NCI-H2107 (cell line): Measurements from ENCODE around the gene TSPAN9.

Experiments
- DNase-seq: peaks from one replicate; lab custom pipeline; 2025; lab: John Stamatoyannopoulos, UW

The TSPAN9 gene

DNA sequence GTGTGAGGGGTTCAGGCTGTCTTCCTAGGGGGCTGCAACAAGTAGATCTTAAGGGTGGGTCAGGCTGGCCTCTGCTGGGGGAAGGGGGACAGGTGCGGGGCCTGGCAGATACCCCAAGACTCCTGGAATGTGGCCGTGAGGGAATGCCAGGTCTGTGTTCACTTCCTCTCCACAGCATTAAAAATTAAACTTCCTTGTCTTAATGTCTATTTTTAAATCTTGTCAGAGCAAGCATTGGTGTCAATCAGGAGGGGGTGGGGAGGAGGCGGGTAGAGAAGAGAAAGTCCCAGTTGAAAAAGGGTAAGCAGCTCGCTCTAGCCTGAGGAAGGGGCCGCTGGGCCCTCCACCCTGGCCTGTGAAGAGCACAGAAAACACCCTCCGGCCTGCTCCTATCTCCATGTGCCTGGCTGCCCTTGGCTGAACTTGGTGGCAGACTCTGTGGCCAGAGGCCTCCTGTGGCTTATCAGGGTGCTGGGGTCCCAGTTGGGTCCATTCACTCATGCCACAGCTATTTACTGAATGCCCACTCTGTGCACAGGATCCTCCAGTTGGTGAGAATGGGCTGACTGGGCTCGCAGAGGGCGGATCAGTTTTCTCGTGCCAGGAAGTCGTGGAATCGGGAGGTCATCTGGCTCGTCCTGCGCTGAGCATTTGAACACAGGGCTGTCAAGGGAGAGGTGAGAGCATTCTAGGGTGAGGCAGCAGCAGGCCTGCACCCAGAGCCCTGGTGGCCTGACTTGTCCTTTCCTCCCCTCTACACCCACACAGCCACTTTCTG lies 128.8 kb downstream of the TSPAN9 start:
- no peak for DNase-seq

DNA sequence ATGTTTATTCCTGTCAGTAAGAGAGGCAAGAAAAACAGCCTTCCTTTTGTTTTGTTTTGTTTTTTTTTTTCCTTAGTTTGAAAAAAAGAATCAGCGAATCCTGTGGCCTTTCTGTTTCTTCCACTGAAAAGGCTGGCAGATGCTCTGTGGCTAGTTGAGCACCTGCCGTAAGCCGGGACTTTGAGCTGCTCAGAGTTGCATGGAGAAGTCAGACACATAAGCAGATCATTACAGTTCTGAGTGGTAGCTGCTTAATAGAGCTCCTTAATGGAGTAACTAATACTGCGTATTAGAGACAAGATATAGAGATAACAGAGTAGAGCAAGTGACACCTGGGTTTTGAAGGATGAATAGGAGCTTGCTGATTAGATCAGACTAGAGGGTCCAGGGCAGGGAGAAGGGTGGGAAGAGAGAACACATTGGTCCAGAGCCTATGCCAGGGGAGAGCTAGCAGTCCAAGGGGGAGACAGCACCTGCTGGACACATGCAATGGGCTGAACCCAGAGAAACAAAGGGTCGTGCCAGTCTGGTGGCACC lies 129.4 kb downstream of the TSPAN9 start:
- no peak for DNase-seq

DNA sequence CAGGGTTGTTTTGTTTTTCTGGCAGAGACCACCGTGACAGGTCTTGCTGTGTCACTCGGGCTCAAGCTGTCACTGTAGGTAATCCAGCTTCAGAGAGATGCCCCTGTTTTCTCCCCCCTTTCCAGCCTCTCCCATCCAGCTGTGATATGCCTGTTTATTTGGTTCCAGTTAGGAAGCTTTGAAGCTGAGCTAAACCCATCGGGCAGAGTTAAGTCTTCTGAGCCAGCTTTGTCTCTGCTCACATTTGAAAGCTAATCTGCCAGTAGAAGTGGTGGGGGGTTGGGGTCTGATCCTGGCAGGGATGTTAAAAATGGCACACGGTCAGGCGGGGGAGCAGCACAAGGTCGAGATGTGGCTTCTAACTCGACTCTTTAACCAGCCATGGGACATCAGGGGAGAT lies 130.0 kb downstream of the TSPAN9 start:
- no peak for DNase-seq

- DNase-seq: no peak
Observed at GRCh38 chr12:3207858-3208257, 130.7 kb downstream of the TSPAN9 start.

DNA sequence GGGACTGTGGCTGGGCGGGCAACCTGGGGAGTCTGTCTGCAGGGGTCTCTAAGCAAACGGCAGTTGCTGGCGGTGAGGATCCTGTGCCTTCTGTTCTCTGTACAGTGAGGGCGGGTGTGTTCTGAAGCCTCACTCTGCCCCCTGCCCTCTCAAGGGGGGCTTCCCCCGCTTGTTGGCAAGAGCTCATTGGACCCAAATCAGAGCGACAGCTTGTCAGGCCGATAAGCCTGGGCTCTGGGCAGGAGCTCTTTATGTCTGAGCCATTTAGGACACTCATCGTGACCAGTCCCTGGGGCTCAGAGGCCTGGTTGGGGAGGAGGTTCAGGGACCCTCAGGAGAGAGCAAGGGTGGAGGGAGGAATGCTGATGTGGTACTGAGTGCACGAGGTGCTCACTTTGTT lies 136.0 kb downstream of the TSPAN9 start:
- no peak for DNase-seq

- DNase-seq: no peak
Observed at GRCh38 chr12:3213768-3214167, 136.6 kb downstream of the TSPAN9 start.

DNA sequence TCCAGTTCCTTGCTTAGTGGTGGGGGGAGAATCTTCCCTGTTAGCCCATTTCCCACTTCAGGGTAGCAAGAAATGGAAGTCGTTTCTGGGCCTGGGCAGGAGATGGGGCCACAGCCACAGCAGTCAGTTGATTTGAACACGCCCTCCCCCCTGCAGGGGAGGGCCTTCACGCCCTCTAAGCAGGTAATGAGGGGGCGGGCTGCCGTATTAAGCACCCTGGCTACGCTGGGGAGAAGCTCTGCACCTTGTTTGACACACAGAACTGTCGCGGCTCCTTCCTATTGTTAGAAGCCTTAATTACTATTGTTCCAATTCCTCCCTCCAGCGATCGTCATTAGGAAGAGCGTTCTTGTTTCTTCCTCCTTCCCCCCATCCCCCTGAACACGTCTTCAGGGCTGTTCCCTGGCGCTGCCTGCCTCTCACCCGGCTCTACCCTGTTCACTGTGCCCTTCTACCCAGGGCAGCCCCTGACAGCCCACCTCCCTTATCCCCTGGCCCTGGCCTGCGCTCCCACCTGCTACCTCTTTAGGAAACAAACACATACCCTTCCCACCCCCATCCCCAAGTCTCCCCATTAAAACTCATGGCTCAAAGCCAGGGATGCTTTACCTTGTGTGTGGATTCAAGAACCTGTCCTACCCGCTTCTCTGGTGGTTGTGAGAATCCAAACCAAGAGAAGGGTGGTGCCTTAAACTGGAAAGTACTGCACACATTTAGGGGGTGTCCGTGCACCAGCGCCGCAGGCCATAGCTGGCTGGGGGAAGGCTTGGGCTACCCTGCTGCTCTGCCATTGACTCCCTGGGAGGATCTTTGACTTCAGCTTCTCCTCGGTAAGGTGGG lies 137.6 kb downstream of the TSPAN9 start:
- peak; percentile 48 for DNase-seq

- no peak for DNase-seq
Observed at GRCh38 chr12:3215410-3215975, 138.3 kb downstream of the TSPAN9 start.

GRCh38 chr12:3216097-3216496 lies 138.9 kb downstream of the TSPAN9 start:
- DNase-seq: no peak

DNA sequence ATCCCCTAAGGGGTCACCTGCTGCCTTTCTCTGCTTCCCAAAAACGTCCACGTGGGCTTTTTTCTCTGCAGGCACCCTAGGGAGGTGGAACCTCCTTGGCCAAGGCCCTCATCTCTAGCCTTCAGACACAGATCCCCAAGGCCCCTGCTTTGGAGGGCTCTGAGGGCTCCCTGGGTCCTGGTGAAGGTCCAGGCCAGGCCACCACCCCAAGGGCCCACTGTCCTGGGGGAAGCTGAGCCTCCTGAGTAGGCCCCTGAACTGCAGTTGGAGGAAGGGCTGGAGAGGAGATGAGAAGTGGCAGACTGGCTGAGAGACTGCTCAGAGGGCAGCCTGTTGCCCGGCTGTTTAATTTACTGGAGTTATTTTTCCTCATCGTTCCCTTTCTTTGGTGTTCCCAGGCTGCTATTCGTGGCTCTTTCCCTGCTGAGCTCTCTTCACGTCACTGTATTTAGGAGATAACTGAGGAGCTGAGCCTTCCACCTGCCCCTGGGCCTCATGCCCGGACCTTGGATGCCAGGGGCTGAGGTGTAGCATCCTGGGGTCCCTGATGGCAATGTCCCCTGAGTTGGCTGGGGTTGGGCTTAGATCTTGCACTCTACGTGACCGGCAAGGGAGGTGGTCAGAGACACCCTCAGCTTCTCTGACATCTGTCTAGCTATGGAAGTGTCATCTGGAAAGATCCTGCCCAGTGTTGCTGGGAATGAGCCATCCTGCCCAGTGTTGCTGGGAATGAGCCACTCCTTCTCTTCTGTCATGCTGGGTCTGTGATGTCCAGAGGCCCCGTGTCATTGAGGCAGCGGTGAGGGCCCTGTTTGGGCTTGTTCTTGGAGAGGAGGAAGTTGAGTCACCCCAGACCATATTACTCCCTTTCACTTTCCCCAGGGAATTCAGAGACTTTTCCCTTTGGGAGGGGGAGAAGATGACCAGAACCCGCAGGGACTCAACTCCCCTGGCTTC lies 139.8 kb downstream of the TSPAN9 start:
- DNase-seq: no peak

- no peak for DNase-seq
Observed at GRCh38 chr12:3217683-3218079, 140.5 kb downstream of the TSPAN9 start.

GRCh38 chr12:3218228-3219171 lies 141.3 kb downstream of the TSPAN9 start:
- DNase-seq: peak; percentile 54

DNA sequence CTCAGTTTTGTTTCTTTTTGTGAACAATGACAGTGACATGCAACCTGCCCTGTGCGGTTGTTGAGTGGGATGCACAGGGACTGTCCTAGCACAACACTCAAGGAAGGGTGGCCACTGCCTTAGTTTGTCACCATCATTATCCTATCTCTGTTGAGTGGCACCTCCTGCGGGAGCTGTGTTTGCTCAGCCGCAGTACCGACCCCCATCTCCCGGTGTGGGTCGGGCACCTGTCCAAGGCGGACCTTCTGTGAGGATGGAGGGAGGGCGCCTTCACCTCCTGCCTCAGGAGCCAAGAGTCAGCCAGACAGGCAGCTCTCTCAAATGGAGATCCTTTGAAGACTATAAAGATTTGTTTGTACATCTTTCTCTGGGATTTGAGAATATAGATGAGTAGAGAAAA lies 142.1 kb downstream of the TSPAN9 start:
- DNase-seq: no peak

- DNase-seq: no peak
Observed at GRCh38 chr12:3220382-3221321, 143.5 kb downstream of the TSPAN9 start.

GRCh38 chr12:3222306-3222705 lies 145.1 kb downstream of the TSPAN9 start:
- no peak for DNase-seq

GRCh38 chr12:3222979-3223378 lies 145.8 kb downstream of the TSPAN9 start:
- peak; percentile 91 for DNase-seq

DNA sequence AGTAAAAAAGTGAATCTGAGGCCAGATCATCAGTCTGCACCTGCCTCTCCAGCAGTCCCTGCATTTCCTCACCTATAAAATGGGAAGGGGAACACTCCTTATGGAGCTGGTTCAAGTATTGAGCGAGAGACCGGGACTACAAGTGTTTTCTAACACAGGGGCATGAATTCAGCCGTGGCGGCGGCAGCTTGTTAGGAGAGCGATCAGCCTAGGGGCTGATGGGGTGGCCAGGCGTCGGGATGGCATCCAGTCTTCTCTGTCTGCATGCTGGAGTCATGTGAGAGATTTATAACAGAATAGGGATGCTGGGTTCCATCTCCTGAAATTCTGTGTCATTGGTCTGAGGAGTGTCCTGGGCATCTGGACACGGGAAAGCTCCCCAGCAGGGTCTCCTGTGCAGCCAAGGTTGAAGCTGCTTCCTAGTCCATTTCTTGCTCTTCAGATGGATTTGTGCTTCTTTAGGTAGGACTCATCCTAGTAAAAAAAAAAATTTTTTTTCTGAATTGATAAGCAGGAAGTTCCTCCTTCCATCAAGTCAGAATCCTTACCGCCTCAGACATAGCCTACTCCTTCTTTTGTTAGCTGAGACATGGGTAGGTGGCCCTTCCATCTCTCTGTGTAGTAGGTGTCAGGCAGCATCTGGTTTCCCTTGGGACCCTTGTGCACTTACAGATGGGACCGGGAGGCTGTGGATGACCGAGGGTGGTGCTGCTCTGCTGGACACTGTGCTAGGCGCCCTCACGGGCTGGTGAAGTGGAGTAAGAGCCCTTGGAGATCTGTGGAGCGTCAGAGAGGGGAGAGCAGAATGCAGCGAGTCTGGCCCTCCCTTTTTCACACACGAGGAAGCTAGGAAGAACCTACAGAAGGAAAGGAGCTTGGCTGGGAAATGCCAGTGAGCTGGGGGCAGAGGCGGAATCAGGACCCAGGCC lies 146.7 kb downstream of the TSPAN9 start:
- peak; percentile 60 for DNase-seq

DNA sequence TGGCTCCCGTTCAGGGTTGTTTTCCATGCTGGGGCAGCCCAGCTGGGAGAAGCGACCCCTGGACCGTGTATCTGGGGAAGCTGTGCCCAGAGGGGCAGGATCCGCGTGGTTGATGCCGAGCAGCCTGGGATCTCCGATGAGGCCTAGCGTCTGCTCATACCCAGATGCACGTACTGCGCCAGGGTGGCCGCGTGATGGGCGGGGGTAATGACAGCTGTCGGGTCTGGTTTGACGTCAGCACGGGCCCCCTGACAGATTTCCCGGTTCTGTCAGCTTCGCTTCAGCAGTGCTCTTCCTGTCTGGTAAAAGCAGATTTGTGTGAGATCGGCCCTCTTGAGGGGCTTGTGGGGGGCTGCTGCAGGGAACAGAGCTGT lies 147.3 kb downstream of the TSPAN9 start:
- DNase-seq: no peak
